GM12878 (cell line): ENCODE measurements around the gene CACNA2D1.

ENCODE experiments used
- CTCF ChIP-seq, 3 experiments: IDR thresholded peaks in 2 of 3; conservative IDR thresholded peaks in 1 of 3; 2 replicates each; pipeline ENCODE4 v1.5.1; 2011; ENCODE audit warnings: low read depth in 3 of 3, low read length in 3 of 3, mild to moderate bottlenecking in 3 of 3, control low read depth in 2 of 3, moderate library complexity in 2 of 3, inconsistent platforms in 1 of 3, mixed read lengths in 1 of 3; ENCODE audit not compliant: control insufficient read depth in 2 of 3, insufficient read depth in 1 of 3; ENCODE audit errors: extremely low read depth in 1 of 3
- EZH2 ChIP-seq: IDR thresholded peaks from 2 replicates; pipeline ENCODE4 v1.6.1; 2012; ENCODE audit warnings: low read depth, mild to moderate bottlenecking, control low read depth, inconsistent platforms, low read length, borderline replicate concordance; ENCODE audit not compliant: control insufficient read depth
- RAD21 ChIP-seq: IDR thresholded peaks from 2 replicates; pipeline ENCODE4 v1.6.1; 2011; ENCODE audit warnings: mild to moderate bottlenecking, low read depth, low read length, moderate library complexity; ENCODE audit not compliant: insufficient read depth
- RCOR1 ChIP-seq: conservative IDR thresholded peaks from 2 replicates; pipeline ENCODE4 v1.6.1; 2012; ENCODE audit warnings: low read depth, low read length, improper control_type of control experiment
- TARDBP ChIP-seq: IDR thresholded peaks from 2 replicates; pipeline ENCODE4 v1.6.1; 2016; ENCODE audit warnings: borderline replicate concordance
- ZBTB11 ChIP-seq: fragments of 450-650 bp; formaldehyde crosslinking; IDR thresholded peaks from 2 replicates; pipeline ENCODE4 v1.5.0; 2022; ENCODE audit warnings: mild to moderate bottlenecking, missing genetic modification characterization
- ZBTB33 ChIP-seq: fragments of 450-650 bp; IDR thresholded peaks from 2 replicates; pipeline ENCODE4 v1.6.1; 2017; ENCODE audit warnings: mild to moderate bottlenecking
- ZNF622 ChIP-seq: fragments of 450-650 bp; IDR thresholded peaks from 2 replicates; pipeline ENCODE4 v1.6.1; 2017; ENCODE audit warnings: mild to moderate bottlenecking, inconsistent platforms

GRCh38 chr7:82085116-82085515 is 358.5 kb downstream of the CACNA2D1 start:
- TF ChIP-seq ZBTB11 (CRISPR knock-in tag) (no peak), CTCF (IDR thresholded peaks at IDR 0.05 in 2 of 3, conservative IDR thresholded peaks at IDR 0.05 in 1 of 3; ENCODE audit: control insufficient read depth in 2 of 3, extremely low read depth in 1 of 3, insufficient read depth in 1 of 3, low read depth in 3 of 3, low read length in 3 of 3) (no peak), ZBTB33 (no peak), TARDBP (no peak), RCOR1 (no peak), RAD21 (no peak), EZH2 (no peak), ZNF622 (no peak)
